Measurements from ENCODE around the gene SNRPA.
"Not testable (repeated sequence)": the region's sequence is repeated elsewhere in the genome, so short reads cannot be mapped to it uniquely, and the experiment has no call there.

The SNRPA gene

GRCh38 chr19:40745402-40745780 lies 5.6 kb upstream of the SNRPA start:
- no peak for DNase-seq (ENCODE audit: low read depth)

- no peak for DNase-seq (ENCODE audit: low read depth)
These were observed 3.5 kb upstream of the SNRPA start for GRCh38 chr19:40747536-40747935.

- DNase-seq (ENCODE audit: low read depth): peak; percentile 98
These were observed 737 bp upstream of the SNRPA start, which contains the start of gene ACTMAP for GRCh38 chr19:40750058-40750873. Gene ACTMAP, minus strand, starts transcription at chr19:40750477. Its CDS starts 674 bp downstream, at chr19:40749803.

GRCh38 chr19:40752257-40752781 lies 1.3 kb downstream of the SNRPA start:
- no peak for DNase-seq (ENCODE audit: low read depth)

- DNase-seq (ENCODE audit: low read depth): no peak
These were observed 3.7 kb downstream of the SNRPA start for GRCh38 chr19:40754611-40755247.

GRCh38 chr19:40755248-40755624 lies 4.2 kb downstream of the SNRPA start:
- DNase-seq (ENCODE audit: low read depth): no peak

GRCh38 chr19:40755791-40756190 lies 4.8 kb downstream of the SNRPA start:
- no peak for DNase-seq (ENCODE audit: low read depth)

GRCh38 chr19:40756502-40757110 lies 5.6 kb downstream of the SNRPA start:
- no peak for DNase-seq (ENCODE audit: low read depth)

GRCh38 chr19:40758491-40758890 lies 7.5 kb downstream of the SNRPA start:
- DNase-seq (ENCODE audit: low read depth): no peak

- no peak for DNase-seq (ENCODE audit: low read depth)
These were observed 8.3 kb downstream of the SNRPA start for GRCh38 chr19:40759352-40759751.

GRCh38 chr19:40762754-40763470 lies 11.9 kb downstream of the SNRPA start:
- no peak for DNase-seq (ENCODE audit: low read depth)

- DNase-seq (ENCODE audit: low read depth): no peak
These were observed 12.5 kb downstream of the SNRPA start for GRCh38 chr19:40763526-40763925.

- no peak for DNase-seq (ENCODE audit: low read depth)
These were observed 13.0 kb downstream of the SNRPA start for GRCh38 chr19:40763963-40764362.

- DNase-seq (ENCODE audit: low read depth): not testable (repeated sequence)
These were observed 15.4 kb downstream of the SNRPA start for GRCh38 chr19:40766385-40766784.

GRCh38 chr19:40768869-40769268 lies 17.9 kb downstream of the SNRPA start:
- DNase-seq (ENCODE audit: low read depth): no peak

- DNase-seq (ENCODE audit: low read depth): not testable (repeated sequence)
These were observed 20.3 kb downstream of the SNRPA start for GRCh38 chr19:40771101-40771862.

GRCh38 chr19:40774916-40775631 lies 24.1 kb downstream of the SNRPA start, which contains the start of gene MIA:
Gene MIA, plus strand, starts transcription at chr19:40775521. Its CDS starts 22 bp downstream, at chr19:40775543.
- no peak for DNase-seq (ENCODE audit: low read depth)

GRCh38 chr19:40775632-40776022 lies 24.6 kb downstream of the SNRPA start:
- no peak for DNase-seq (ENCODE audit: low read depth)

GRCh38 chr19:40776364-40776763 lies 25.4 kb downstream of the SNRPA start:
- no peak for DNase-seq (ENCODE audit: low read depth)

- DNase-seq (ENCODE audit: low read depth): peak; percentile 77
These were observed 26.1 kb downstream of the SNRPA start for GRCh38 chr19:40776932-40777644.

All from activated T-helper 1 cell treated with Interleukin-2 at 50 U/mL for 16 hours (primary cell).